Endothelial cell of umbilical vein (primary cell): Measurements from ENCODE around the gene PLXNB1. TPM values are rescaled to one million over a fixed set of nuclear protein-coding genes. Genes with fewer than 3 reads are reported as not detected.

Experiments used
- BruUV-seq: library from RNA; stranded (reverse); fragments of 400-500 nt; replicated peaks from 2 replicates; lab custom pipeline; 2021; lab: Mats Ljungman, UMichigan
- CTCF ChIA-PET: fragments of 300-600, 350-600 bp; sonication (Branson Sonifier 250); formaldehyde crosslinking; loops from one replicate; lab custom pipeline; 2021; ENCODE audit warnings: antibody characterized with exemption, inconsistent platforms; lab: Charles Lee
- POLR2A ChIA-PET: fragments of 300-600, 350-600 bp; sonication (Branson Sonifier 250); formaldehyde crosslinking; loops from one replicate; lab custom pipeline; 2021; ENCODE audit warnings: antibody characterized with exemption, inconsistent platforms; lab: Charles Lee
- DNase-seq: peaks from one replicate; pipeline ENCODE4 v3.0.0-alpha.2; 2011; ENCODE audit warnings: low read depth, low spot score
- FAIRE-seq: peaks from 2 replicates; lab custom pipeline; 2011; peaks lifted over from hg19 to GRCh38; lab: Jason Lieb, UNC
- H2AFZ ChIP-seq: 2 replicates; pipeline ENCODE4 v1.6.0; 2012; ENCODE audit warnings: low read depth, low read length, control low read depth, inconsistent platforms
- H3K27ac ChIP-seq: 2 replicates; pipeline ENCODE4 v1.5.1; 2011; ENCODE audit warnings: low read depth, mild to moderate bottlenecking, control low read depth, low read length, moderate library complexity; ENCODE audit not compliant: insufficient read depth
- H3K27me3 ChIP-seq, 2 experiments: 2 replicates each; pipeline versions ENCODE4 v1.6.0 to v1.6.1; 2011; ENCODE audit warnings: low read length in 2 of 2, mixed read lengths in 1 of 2; ENCODE audit not compliant: control insufficient read depth in 2 of 2, insufficient read depth in 2 of 2
- H3K36me3 ChIP-seq, 2 experiments: 2 replicates in 1 of 2; 3 replicates in 1 of 2; pipeline ENCODE4 v1.5.1; 2011; ENCODE audit warnings: low read length in 2 of 2, mild to moderate bottlenecking in 1 of 2, moderate library complexity in 1 of 2; ENCODE audit not compliant: control insufficient read depth in 2 of 2, insufficient read depth in 2 of 2; ENCODE audit errors: extremely low read depth in 1 of 2
- H3K4me1 ChIP-seq: 3 replicates; pipeline ENCODE4 v1.5.1; 2011; ENCODE audit warnings: mild to moderate bottlenecking, low read length; ENCODE audit not compliant: control insufficient read depth, insufficient read depth; ENCODE audit errors: extremely low read depth
- H3K4me2 ChIP-seq: 2 replicates; pipeline ENCODE4 v1.6.1; 2011; ENCODE audit warnings: low read length, control low read depth, mixed read lengths; ENCODE audit not compliant: insufficient read depth
- H3K4me3 ChIP-seq, 3 experiments: fragments of 200-600 bp in 1 of 3; sonication (generic), shearing (Covaris generic) in 1 of 3; replicated peaks in 1 of 3; 2 replicates each; pipeline ENCODE4 v1.5.1; 2011 to 2016; ENCODE audit warnings: control low read depth in 3 of 3, low read length in 3 of 3, mild to moderate bottlenecking in 2 of 3, inconsistent platforms in 1 of 3, low read depth in 1 of 3, moderate library complexity in 1 of 3; ENCODE audit not compliant: insufficient read depth in 1 of 3
- H3K79me2 ChIP-seq: 2 replicates; pipeline ENCODE4 v1.6.0; 2012; ENCODE audit warnings: low read length, inconsistent platforms; ENCODE audit not compliant: control insufficient read depth, insufficient read depth
- H3K9ac ChIP-seq: replicated peaks from 2 replicates; pipeline ENCODE3; 2011; ENCODE audit warnings: low read length, control low read depth; ENCODE audit not compliant: insufficient read depth; ENCODE audit errors: extremely low read depth
- H3K9me1 ChIP-seq: replicated peaks from 3 replicates; pipeline ENCODE4 v1.6.0; 2011; ENCODE audit warnings: mild to moderate bottlenecking, low read length; ENCODE audit not compliant: control insufficient read depth, insufficient read depth; ENCODE audit errors: extremely low read depth
- H3K9me3 ChIP-seq: replicated peaks from 2 replicates; pipeline ENCODE4 v1.5.1; 2012; ENCODE audit warnings: low read length, inconsistent platforms; ENCODE audit not compliant: control insufficient read depth, insufficient read depth
- H4K20me1 ChIP-seq: replicated peaks from 2 replicates; pipeline ENCODE3; 2011; ENCODE audit warnings: mild to moderate bottlenecking, low read length; ENCODE audit not compliant: control insufficient read depth, insufficient read depth; ENCODE audit errors: extremely low read depth
- EZH2 ChIP-seq: IDR thresholded peaks from 2 replicates; pipeline ENCODE4 v1.6.1; 2012; ENCODE audit warnings: borderline replicate concordance, low read depth, mild to moderate bottlenecking, moderate library complexity, low read length, inconsistent platforms; ENCODE audit not compliant: severe bottlenecking
- FOS ChIP-seq: IDR thresholded peaks from 2 replicates; pipeline ENCODE4 v1.6.1; 2011; ENCODE audit warnings: mild to moderate bottlenecking, low read length, moderate library complexity, borderline replicate concordance; ENCODE audit not compliant: insufficient read depth
- GATA2 ChIP-seq: IDR thresholded peaks from 2 replicates; pipeline ENCODE4 v1.7.0; 2011; ENCODE audit warnings: low read depth, mild to moderate bottlenecking, moderate library complexity, mixed read lengths, low read length; ENCODE audit not compliant: insufficient read length, insufficient read depth
- JUN ChIP-seq: IDR thresholded peaks from 2 replicates; pipeline ENCODE4 v1.6.1; 2011; ENCODE audit warnings: borderline replicate concordance, low read depth; ENCODE audit not compliant: insufficient read length, insufficient read depth
- MYC ChIP-seq: IDR thresholded peaks from one replicate; pipeline ENCODE4 v1.6.1; 2011; ENCODE audit warnings: mild to moderate bottlenecking, low read depth, low read length
- POLR2A ChIP-seq: IDR thresholded peaks from 2 replicates; pipeline ENCODE4 v1.6.1; 2012; ENCODE audit warnings: low read depth, mild to moderate bottlenecking, control low read depth, low read length
- POLR2AphosphoS5 ChIP-seq: IDR thresholded peaks from 2 replicates; pipeline ENCODE4 v1.6.1; 2012; ENCODE audit warnings: low read depth, mild to moderate bottlenecking, control low read depth, low read length, moderate library complexity; ENCODE audit not compliant: insufficient read depth
- dilution Hi-C: fragments of 300-500 bp; cut with MboI; formaldehyde crosslinking; loops from one replicate; pipeline ENCODE4 v1.15.0; 2019; ENCODE audit warnings: low sequenced_read_pairs; ENCODE audit not compliant: extremely low pct_ligation_motif_present
- intact Hi-C: fragments of 100-400 bp; cut with micrococcal nuclease; formaldehyde crosslinking; loops from one replicate; pipeline ENCODE4 v1.10.0; 2022
- polyA plus RNA-seq, 4 experiments: library from polyadenylated mRNA; depleted of rRNA in 3 of 4; stranded (reverse) in 3 of 4; unstranded in 1 of 4; fragments of >200 nt; gene quantifications; 2 replicates each; pipeline versions ENCODE4 v1.2.1 to v1.2.3, GENCODE V29; 2011 to 2012; ENCODE audit warnings: missing spikeins in 1 of 4
- total RNA-seq: library from RNA; stranded (reverse); gene quantifications from 2 replicates; pipeline ENCODE4 v1.2.3, GENCODE V29; 2021
- TF ChIP-seq, protein P1 (sequence below): IDR thresholded peaks from 2 replicates; pipeline ENCODE4 v1.6.1; 2011; ENCODE audit not compliant: insufficient read depth, insufficient read length
- TF ChIP-seq, protein P2 (sequence below), 2 donors: IDR thresholded peaks; 1 replicate in 1 of 2; 2 replicates in 1 of 2; pipeline ENCODE4 v1.5.1; 2011; ENCODE audit warnings: low read length in 2 of 2, mild to moderate bottlenecking in 2 of 2, moderate library complexity in 2 of 2, control low read depth in 1 of 2, inconsistent platforms in 1 of 2, low read depth in 1 of 2; ENCODE audit not compliant: insufficient read depth in 1 of 2; ENCODE audit errors: extremely low read depth in 1 of 2

Gene PLXNB1
- total and polyA plus RNA-seq, 2 donors (not counting 3 experiments of a cell fraction or from before 2014, with no cell fraction given) = 43.1 to 45.2 TPM

DNA sequence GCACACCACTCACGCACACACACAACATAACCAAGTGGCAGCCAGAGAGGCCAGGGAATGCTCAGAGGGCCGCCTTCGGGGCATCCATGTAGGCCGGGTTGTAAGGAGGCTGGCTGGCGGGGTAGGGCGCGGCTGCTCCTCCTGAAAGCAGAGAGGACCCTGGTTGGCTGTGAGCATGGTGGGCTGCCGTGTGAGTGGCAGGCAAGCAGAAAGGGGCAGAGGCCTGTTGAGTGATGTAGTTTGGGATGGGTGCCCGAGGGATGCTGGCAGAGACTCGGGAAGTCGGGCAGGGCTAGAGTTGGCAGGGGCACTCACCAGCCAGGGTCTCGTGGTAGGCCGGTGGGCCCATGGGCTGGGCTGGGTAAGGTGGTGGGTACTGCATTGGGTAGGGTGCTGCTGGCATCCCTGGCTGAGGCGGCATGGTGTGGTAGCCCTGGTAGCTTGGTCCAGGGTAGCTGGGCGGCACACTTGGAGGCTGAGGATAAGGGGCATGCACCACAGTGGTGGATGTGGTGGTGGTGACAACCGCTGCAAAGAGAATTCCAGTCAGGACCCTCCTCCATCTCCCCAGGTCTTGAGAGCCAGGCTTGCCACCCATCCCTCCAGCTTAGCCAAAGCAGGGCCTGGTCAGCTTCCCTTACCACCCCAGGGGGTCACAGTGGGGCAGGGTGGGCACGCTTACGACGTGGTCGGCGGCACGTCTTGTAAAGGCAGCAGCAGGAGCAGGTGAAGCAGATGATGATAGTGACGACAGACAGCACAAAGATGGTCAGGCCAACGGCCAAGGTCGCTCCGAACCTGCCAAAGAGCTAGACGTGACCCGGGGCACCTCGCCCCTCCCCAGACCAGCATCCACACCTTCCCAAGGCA, 39.4 kb upstream of the PLXNB1 start:
- dilution Hi-C loops = no loop called here
- Histone ChIP-seq H3K4me3 (no peak overlapping the region), H3K79me2 (peaks cover 59% of the 10 kb centered on the region), H4K20me1 (no peaks in the 10 kb centered on the region), H3K9me3 (no peaks in the 10 kb centered on the region), H3K4me2 (no peak overlapping the region), H3K9me1 (no peaks in the 10 kb centered on the region), H3K27ac (no peak overlapping the region), H3K27me3 (no peaks in the 10 kb centered on the region), H3K36me3 (peaks cover 0 to 32% of the 10 kb centered on the region in 2 experiments), H3K4me1 (peaks cover 33% of the 10 kb centered on the region), H3K9ac (no peak overlapping the region), H2AFZ (no peak overlapping the region)
- POLR2A ChIA-PET = interaction anchor here (0.6 kb wide), 1 partner anchor 803 kb away, joined by 5 read pairs; no protein-coding TSS in a partner anchor
- CTCF ChIA-PET = interaction anchor here (1.2 to 6.2 kb wide), 2 partner anchors 33 to 80 kb away, joined by 3 to 63 read pairs; no protein-coding TSS in a partner anchor
- FAIRE-seq (no peak), DNase-seq (no peak)
- TF ChIP-seq JUN (no peak), EZH2 (no peak), MYC (no peak), POLR2A (no peak), POLR2AphosphoS5 (no peak), FOS (no peak), GATA2 (no peak)
- TF ChIP-seq, protein P1, sequence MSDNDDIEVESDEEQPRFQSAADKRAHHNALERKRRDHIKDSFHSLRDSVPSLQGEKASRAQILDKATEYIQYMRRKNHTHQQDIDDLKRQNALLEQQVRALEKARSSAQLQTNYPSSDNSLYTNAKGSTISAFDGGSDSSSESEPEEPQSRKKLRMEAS = no peak
- TF ChIP-seq, protein P2, sequence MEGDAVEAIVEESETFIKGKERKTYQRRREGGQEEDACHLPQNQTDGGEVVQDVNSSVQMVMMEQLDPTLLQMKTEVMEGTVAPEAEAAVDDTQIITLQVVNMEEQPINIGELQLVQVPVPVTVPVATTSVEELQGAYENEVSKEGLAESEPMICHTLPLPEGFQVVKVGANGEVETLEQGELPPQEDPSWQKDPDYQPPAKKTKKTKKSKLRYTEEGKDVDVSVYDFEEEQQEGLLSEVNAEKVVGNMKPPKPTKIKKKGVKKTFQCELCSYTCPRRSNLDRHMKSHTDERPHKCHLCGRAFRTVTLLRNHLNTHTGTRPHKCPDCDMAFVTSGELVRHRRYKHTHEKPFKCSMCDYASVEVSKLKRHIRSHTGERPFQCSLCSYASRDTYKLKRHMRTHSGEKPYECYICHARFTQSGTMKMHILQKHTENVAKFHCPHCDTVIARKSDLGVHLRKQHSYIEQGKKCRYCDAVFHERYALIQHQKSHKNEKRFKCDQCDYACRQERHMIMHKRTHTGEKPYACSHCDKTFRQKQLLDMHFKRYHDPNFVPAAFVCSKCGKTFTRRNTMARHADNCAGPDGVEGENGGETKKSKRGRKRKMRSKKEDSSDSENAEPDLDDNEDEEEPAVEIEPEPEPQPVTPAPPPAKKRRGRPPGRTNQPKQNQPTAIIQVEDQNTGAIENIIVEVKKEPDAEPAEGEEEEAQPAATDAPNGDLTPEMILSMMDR (IDR thresholded peaks at IDR 0.05; ENCODE audit: extremely low read depth in 1 of 2, insufficient read depth in 1 of 2, low read depth in 1 of 2, low read length in 2 of 2) = no peak
- intact Hi-C loops = no loop called here
- no TSS peak for BruUV-seq
